Type B pancreatic cell (in vitro differentiated cells): ENCODE data around the gene PEX10. TPM values are rescaled to one million over a fixed set of nuclear protein-coding genes. Genes with fewer than 3 reads are reported as not detected.

ENCODE experiments used
- DNase-seq: peaks from one replicate; pipeline ENCODE4 v3.0.0; 2021; ENCODE audit warnings: mixed read lengths; ENCODE audit not compliant: unreplicated experiment; ENCODE audit errors: extremely low spot score
- H3K27ac Mint-ChIP-seq: 2 replicates; pipeline ENCODE4 v1.8.0; 2021; ENCODE audit warnings: mild to moderate bottlenecking, mixed read lengths
- H3K27me3 Mint-ChIP-seq: 2 replicates; pipeline ENCODE4 v1.8.0; 2021; ENCODE audit warnings: mixed read lengths
- H3K36me3 Mint-ChIP-seq: 2 replicates; pipeline ENCODE4 v1.8.0; 2021; ENCODE audit warnings: mixed read lengths
- H3K4me1 Mint-ChIP-seq: one replicate; pipeline ENCODE4 v1.8.0; 2021; ENCODE audit warnings: mixed read lengths; ENCODE audit not compliant: unreplicated experiment
- H3K4me3 Mint-ChIP-seq: 2 replicates; pipeline ENCODE4 v1.8.0; 2021; ENCODE audit warnings: mild to moderate bottlenecking, mixed read lengths
- H3K9me3 Mint-ChIP-seq: 2 replicates; pipeline ENCODE4 v1.8.0; 2021; ENCODE audit warnings: mixed read lengths
- total RNA-seq: library from RNA; stranded (reverse); gene quantifications from 2 replicates; pipeline ENCODE4 v1.2.1, GENCODE V29; 2021; ENCODE audit warnings: low replicate concordance
- TF ChIP-seq, protein P1 (sequence below): fragments of 200-600 bp; sonication (generic); conservative IDR thresholded peaks from 2 replicates; pipeline ENCODE4 v1.5.0; 2021; ENCODE audit warnings: antibody characterized with exemption, mild to moderate bottlenecking

PEX10 gene
- total RNA-seq, 1 donor from 2014 or later, result 27.3 TPM

DNA sequence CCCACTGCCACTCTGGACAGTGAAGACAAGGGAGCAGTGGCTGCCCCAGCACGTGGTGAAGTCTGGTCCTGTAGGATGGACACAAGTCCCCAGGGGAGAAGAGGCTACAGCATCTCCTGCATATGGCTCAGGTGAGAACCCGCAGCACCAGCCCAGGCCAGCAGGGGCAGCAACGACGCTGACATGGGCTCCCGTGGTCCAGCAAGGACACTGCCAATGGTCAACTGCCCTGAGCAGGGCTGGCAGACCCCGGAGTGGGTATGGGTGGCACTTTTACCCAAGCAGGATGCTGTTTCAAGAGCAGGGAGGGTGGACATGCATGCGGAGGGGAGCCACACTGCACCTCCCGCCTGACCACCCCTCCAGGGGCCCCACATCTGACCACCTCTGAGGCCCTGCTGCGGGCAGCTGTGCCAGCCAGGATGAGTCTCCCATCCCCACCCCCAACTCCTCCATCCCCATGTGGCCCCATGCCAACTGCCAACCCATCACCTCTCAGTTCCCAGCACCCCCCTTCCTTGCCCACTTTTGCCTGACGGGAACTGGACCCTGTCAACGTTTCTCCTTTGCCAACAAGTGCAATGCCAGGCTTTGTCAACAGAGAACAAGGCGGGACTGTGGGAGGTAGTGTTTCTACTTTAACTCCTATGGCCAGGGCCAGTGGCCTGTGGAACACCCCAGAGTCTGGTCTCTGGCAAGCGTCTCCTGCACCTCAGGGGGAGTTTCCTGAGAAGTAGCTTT is 29.6 kb downstream of the PEX10 start:
- H3K9me3 Mint-ChIP-seq, result no peaks in the 10 kb centered on the region
- no peak overlapping the region for H3K27ac Mint-ChIP-seq
- TF ChIP-seq, protein P1, sequence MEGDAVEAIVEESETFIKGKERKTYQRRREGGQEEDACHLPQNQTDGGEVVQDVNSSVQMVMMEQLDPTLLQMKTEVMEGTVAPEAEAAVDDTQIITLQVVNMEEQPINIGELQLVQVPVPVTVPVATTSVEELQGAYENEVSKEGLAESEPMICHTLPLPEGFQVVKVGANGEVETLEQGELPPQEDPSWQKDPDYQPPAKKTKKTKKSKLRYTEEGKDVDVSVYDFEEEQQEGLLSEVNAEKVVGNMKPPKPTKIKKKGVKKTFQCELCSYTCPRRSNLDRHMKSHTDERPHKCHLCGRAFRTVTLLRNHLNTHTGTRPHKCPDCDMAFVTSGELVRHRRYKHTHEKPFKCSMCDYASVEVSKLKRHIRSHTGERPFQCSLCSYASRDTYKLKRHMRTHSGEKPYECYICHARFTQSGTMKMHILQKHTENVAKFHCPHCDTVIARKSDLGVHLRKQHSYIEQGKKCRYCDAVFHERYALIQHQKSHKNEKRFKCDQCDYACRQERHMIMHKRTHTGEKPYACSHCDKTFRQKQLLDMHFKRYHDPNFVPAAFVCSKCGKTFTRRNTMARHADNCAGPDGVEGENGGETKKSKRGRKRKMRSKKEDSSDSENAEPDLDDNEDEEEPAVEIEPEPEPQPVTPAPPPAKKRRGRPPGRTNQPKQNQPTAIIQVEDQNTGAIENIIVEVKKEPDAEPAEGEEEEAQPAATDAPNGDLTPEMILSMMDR, result peak; percentile 69
- no peaks in the 10 kb centered on the region for H3K36me3 Mint-ChIP-seq
- no peak for DNase-seq
- H3K4me3 Mint-ChIP-seq, result no peak overlapping the region
- H3K27me3 Mint-ChIP-seq, result no peaks in the 10 kb centered on the region
- H3K4me1 Mint-ChIP-seq, result no peaks in the 10 kb centered on the region

DNA sequence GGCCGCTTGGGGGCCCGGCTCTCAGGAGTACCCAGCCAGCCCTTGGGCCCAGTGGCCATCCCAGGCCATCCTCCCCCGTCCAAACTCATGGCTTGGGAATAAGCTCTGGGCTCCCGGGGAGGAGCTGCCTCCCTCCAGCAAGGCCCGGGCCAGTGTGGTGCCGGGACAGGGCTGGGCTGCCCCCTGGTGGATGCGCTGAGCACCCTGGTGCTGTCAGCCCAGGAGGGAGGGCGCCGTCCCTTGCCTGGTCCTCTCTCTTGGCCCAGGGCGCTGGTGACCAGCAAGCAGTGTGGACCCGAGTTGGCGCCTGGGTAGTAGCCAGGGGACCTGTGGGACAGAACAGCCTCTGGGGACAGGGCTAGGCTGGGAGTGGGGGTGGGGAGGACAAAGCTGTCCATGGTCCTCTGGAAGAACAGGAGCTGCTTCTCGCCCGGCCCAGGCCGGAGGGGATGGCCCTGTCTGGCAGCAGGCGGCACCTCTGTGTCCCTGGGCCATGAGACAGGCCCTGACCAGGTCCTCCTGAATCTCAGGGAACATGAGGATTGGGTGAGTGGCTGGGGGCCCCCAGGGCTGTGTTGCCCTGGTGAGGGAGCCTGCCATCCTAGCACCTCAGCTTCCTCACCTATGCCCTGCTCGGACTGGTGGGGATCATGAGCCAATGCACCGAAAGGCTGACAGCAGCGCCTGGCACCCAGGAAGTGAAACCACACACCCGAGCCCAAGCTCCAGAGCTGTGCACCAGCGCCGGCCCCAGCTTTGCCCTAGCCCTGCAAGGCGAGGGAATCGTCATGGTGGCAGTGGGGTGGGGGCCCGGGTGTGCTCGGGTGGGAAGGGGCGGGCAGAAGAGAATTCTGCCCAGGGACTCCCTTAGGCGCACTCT is 30.4 kb downstream of the PEX10 start:
- DNase-seq, result peak; percentile 85
- no peaks in the 10 kb centered on the region for H3K36me3 Mint-ChIP-seq
- no peak overlapping the region for H3K4me3 Mint-ChIP-seq
- H3K27me3 Mint-ChIP-seq, result no peaks in the 10 kb centered on the region
- H3K27ac Mint-ChIP-seq, result no peak overlapping the region
- no peaks in the 10 kb centered on the region for H3K4me1 Mint-ChIP-seq
- TF ChIP-seq, protein P1, result peak; percentile 94
- H3K9me3 Mint-ChIP-seq, result no peaks in the 10 kb centered on the region

DNA sequence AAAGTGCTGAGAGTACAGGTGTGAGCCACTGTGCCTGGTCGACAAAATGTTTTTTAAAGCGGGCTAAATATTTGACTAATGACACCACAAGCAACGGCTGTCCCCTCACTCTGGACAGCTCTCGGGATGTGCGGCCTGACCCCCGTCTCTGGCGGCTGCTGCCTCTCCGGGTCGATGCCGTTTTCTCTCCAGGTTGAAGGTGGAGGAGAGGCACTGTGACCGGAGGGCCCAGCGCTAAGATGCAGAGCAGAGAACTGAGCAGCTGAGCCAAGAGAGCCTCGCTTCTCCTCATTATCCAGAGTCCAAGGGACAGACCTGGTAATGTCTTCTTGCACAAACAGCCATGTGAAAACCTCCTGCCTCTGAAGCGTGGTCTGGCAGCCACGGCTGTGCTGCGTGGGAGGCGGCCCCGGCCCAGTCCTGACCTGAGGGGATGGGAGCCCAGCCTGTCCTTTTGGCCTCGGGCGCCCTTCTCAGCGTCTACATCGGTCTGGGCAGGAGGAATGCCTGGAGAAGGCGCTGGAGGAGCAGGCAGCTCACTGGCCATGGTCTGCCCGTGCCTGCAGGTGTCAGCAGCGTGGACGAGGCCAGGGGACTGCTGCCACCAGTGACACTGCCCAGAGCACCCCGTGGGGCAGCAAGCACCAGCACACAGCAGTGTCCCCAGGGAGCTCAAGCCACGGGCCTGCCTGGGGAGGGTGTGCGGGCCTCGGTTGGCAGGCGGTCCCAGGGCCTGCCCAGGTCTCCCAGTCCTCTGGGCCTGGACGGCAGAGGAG is 31.4 kb downstream of the PEX10 start:
- H3K4me3 Mint-ChIP-seq, result no peak overlapping the region
- TF ChIP-seq, protein P1, result no peak

DNA sequence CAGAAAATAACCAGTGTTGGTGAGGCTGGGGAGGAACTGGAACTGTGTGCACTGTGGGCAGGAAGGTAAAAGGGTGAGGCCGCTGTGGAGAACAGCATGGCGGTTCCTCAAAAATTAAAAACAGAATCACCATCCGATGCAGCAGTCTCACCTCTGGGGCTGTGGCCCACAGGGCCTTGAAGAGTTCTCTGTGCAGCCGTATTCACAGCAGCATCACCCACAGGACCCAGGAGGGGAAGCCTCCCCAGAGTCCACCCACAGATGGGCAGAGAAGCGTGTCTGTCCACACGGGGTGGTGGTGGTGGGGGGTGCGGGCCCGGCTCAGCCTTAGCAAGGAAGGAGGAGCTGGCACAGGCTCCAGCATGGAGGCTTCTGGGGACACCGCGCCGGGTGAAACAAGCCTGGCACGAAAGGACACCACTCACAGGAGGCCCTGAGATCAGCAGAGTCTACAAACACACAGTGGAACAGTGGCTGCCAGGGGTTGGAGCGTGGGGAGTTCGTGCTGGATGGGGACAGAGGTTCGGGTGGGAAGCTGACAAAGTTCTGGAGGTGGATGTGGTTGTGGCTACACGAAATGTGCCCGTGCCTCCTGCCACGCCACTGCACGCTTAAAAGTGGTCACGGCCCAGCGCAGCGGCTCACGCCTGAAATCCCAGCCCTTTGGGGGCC is 32.5 kb downstream of the PEX10 start:
- H3K27me3 Mint-ChIP-seq, result no peaks in the 10 kb centered on the region
- H3K27ac Mint-ChIP-seq, result no peak overlapping the region

More for the DNA sequence above, 31.4 kb downstream of the PEX10 start:
- H3K9me3 Mint-ChIP-seq, result no peaks in the 10 kb centered on the region
- no peaks in the 10 kb centered on the region for H3K36me3 Mint-ChIP-seq
- H3K4me1 Mint-ChIP-seq, result no peaks in the 10 kb centered on the region
- no peak for DNase-seq
- no peaks in the 10 kb centered on the region for H3K27me3 Mint-ChIP-seq
- no peak overlapping the region for H3K27ac Mint-ChIP-seq

More for the DNA sequence above, 32.5 kb downstream of the PEX10 start:
- TF ChIP-seq, protein P1, result no peak
- Mint-ChIP-seq H3K9me3 (no peaks in the 10 kb centered on the region), H3K36me3 (no peaks in the 10 kb centered on the region), H3K4me3 (no peak overlapping the region), H3K4me1 (no peaks in the 10 kb centered on the region)
- no peak for DNase-seq
